Activated CD8-positive, alpha-beta T cell treated with anti-CD3 and anti-CD28 coated beads for 36 hours (primary cell): Measurements from ENCODE around the gene ALPK1. TPM values are rescaled to one million over a fixed set of nuclear protein-coding genes. Genes with fewer than 3 reads are reported as not detected.

Experiments
- ATAC-seq: fragments of 200-7000 bp; cut with Tn5 transposase; one replicate; pipeline ENCODE4 v1.10.0; 2021; ENCODE audit warnings: mild to moderate bottlenecking, moderate library complexity
- CTCF ChIA-PET: fragments of 350-600 bp; sonication (Branson Sonifier 250); formaldehyde crosslinking; loops from one replicate; lab custom pipeline; 2021; ENCODE audit warnings: antibody characterized with exemption; lab: Charles Lee
- POLR2A ChIA-PET: fragments of 350-600 bp; sonication (Branson Sonifier 250); formaldehyde crosslinking; loops from one replicate; lab custom pipeline; 2021; ENCODE audit warnings: antibody characterized with exemption; lab: Charles Lee
- DNase-seq: peaks from one replicate; pipeline ENCODE4 v3.0.0-alpha.2; 2020
- H3K27ac Mint-ChIP-seq: one replicate; pipeline ENCODE4 v1.8.0; 2021; ENCODE audit warnings: mild to moderate bottlenecking, mixed read lengths
- H3K27me3 Mint-ChIP-seq: one replicate; pipeline ENCODE4 v1.8.0; 2021; ENCODE audit warnings: mixed read lengths
- H3K36me3 Mint-ChIP-seq: one replicate; pipeline ENCODE4 v1.8.0; 2021; ENCODE audit warnings: low read depth, mixed read lengths
- H3K4me1 Mint-ChIP-seq: one replicate; pipeline ENCODE4 v1.8.0; 2021; ENCODE audit warnings: low read depth, mixed read lengths
- H3K4me3 Mint-ChIP-seq: one replicate; pipeline ENCODE4 v1.8.0; 2021; ENCODE audit warnings: mild to moderate bottlenecking, moderate library complexity, mixed read lengths
- H3K9me3 Mint-ChIP-seq: one replicate; pipeline ENCODE4 v1.8.0; 2021; ENCODE audit warnings: mixed read lengths
- CTCF ChIP-seq: fragments of 200-600 bp; IDR thresholded peaks from one replicate; pipeline ENCODE4 v1.8.0; 2022; ENCODE audit warnings: antibody characterized with exemption, mild to moderate bottlenecking
- intact Hi-C: fragments of 100-400 bp; cut with micrococcal nuclease; formaldehyde crosslinking; loops from one replicate; pipeline ENCODE4 v1.10.0; 2022
- total RNA-seq, 2 experiments: library from RNA; stranded (reverse); gene quantifications; one replicate each; pipeline ENCODE4 v1.2.3, GENCODE V29; 2021

The ALPK1 gene
- total RNA-seq, 2 experiments from 2014 or later = 13.4 to 13.7 TPM

DNA sequence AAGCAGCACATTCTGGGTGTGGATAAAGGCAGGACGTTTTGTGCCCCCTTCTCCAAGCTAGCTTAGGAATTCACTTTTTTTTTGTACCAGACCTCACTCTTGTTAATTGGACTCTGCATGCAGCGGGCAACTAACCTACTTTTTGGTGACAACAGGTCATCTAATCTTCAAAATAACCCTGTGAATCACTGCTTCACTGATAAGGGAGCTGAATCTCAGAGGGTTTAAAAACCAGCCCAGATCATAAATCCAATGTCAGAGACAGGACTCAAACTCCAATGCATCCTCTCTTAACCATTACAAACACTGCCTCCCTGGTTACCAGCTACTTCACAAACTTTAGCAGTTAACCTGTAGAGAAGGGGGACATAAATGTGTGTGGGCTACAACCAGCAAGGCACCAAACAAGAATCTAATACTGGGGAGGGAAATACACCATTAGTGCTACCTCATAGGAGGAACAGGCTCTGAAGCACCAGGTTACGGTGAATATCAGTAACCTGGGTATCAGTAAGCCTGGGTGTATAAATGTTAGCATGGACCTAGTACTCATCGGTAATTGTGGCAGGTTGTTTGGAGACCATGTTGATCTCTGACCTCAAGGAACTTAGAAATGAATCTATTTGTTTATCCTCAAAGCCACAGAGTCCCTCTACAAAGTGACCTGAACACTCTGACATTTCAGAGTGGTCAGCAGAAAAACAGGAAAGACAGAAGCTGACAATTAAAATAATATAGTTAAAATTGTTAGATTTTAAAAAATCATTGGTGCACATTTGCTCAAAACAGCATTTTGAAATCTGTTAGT lies 14.1 kb upstream of the ALPK1 start:
- ChIA-PET CTCF (interaction anchor here (1.2 to 1.9 kb wide), 2 partner anchors 16 to 38 kb away, joined by 4 to 5 read pairs; no protein-coding TSS in a partner anchor), POLR2A (interaction anchor here (2.9 to 4.6 kb wide), 2 partner anchors 8 to 12 kb away, joined by 9 to 28 read pairs; no protein-coding TSS in a partner anchor)
- no peak for ATAC-seq
- Mint-ChIP-seq H3K4me1 (peaks cover 70% of the 10 kb centered on the region), H3K4me3 (peak overlapping the region; percentile 94), H3K27me3 (no peaks in the 10 kb centered on the region), H3K27ac (peak overlapping the region; percentile 26), H3K9me3 (peaks cover 9% of the 10 kb centered on the region), H3K36me3 (peaks cover 44% of the 10 kb centered on the region)
- no peak for TF ChIP-seq CTCF
- intact Hi-C loops = no loop called here
- DNase-seq = no peak

- H3K9me3 Mint-ChIP-seq = peaks cover 9% of the 10 kb centered on the region
- peaks cover 72% of the 10 kb centered on the region for H3K4me1 Mint-ChIP-seq
- TF ChIP-seq CTCF = no peak
- H3K36me3 Mint-ChIP-seq = peaks cover 36% of the 10 kb centered on the region
- no peaks in the 10 kb centered on the region for H3K27me3 Mint-ChIP-seq
- CTCF ChIA-PET = interaction anchor here (1.1 to 1.9 kb wide), 3 partner anchors 15 to 37 kb away, joined by 3 to 5 read pairs (median 4); no protein-coding TSS in a partner anchor
- DNase-seq (peak; percentile 24), ATAC-seq (no peak)
- peak overlapping the region; percentile 94 for H3K4me3 Mint-ChIP-seq
- POLR2A ChIA-PET = interaction anchor here (2.9 to 4.6 kb wide), 2 partner anchors 9 to 13 kb away, joined by 9 to 28 read pairs; no protein-coding TSS in a partner anchor
- peak overlapping the region; percentile 96 for H3K27ac Mint-ChIP-seq
- intact Hi-C loops = no loop called here
These were observed 13.0 kb upstream of the ALPK1 start for GRCh38 chr4:112284166-112284565.

- peaks cover 40% of the 10 kb centered on the region for H3K36me3 Mint-ChIP-seq
- TF ChIP-seq CTCF = no peak
- intact Hi-C loops = loop anchor here (5.0 kb wide), 2 partner anchors 53 to 138 kb away; partner anchors contain the start of genes AP1AR and FAM241A
- H3K9me3 Mint-ChIP-seq = peaks cover 9% of the 10 kb centered on the region
- DNase-seq (peak; percentile 32), ATAC-seq (no peak)
- CTCF ChIA-PET = interaction anchor here (1.1 to 2.9 kb wide), 4 partner anchors 18 to 186 kb away, joined by 3 to 13 read pairs (median 4); no protein-coding TSS in a partner anchor
- H3K27me3 Mint-ChIP-seq = no peaks in the 10 kb centered on the region
- peak overlapping the region; percentile 96 for H3K27ac Mint-ChIP-seq
- H3K4me1 Mint-ChIP-seq = peaks cover 74% of the 10 kb centered on the region
- peak overlapping the region; percentile 94 for H3K4me3 Mint-ChIP-seq
- POLR2A ChIA-PET = interaction anchor here (1.1 to 4.6 kb wide), 10 partner anchors 10 to 236 kb away, joined by 3 to 28 read pairs (median 8); partner anchors contain the start of gene ALPK1
These were observed 12.3 kb upstream of the ALPK1 start for GRCh38 chr4:112284662-112285411.

DNA sequence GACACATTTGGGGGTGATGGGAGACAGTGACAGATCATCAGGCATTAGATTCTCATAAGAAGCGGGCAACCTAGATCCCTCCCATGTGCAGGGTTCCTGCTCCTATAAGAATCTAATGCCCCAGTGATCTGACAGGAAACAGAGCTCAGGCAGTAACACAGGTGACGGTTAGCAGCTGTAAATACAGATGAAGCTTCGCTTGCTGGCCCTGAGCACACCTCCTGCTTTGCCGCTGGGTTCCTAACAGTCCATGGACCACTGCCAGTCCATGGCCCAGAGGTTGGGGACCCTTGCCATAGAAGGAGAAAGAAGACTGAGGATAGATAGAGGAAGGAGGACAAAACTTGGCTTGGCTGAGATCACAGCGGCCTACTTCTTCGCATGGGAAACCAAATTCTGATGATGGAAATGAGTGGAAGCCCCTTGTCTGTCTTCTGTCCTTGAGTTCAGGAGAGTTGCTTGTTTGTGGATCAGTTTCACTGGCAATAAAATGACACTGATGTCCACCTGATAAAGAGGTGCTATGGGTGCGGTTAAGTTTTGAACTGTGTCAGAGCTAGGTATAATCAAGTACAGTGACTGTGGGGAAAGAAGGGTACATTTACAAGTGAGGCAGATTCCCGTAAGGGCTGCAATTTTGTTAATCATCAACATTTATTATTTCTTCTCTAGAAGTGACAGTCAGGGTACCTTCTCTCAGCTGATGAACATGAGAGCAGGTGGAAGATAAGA lies 9.7 kb upstream of the ALPK1 start:
- Mint-ChIP-seq H3K4me3 (peak overlapping the region; percentile 94), H3K9me3 (peaks cover 1% of the 10 kb centered on the region), H3K27me3 (no peaks in the 10 kb centered on the region), H3K27ac (peak overlapping the region; percentile 96), H3K4me1 (peaks cover 56% of the 10 kb centered on the region), H3K36me3 (peaks cover 28% of the 10 kb centered on the region)
- ATAC-seq (no peak), DNase-seq (peak; percentile 31)
- POLR2A ChIA-PET = interaction anchor here (0.6 to 4.6 kb wide), 9 partner anchors 9 to 365 kb away, joined by 3 to 28 read pairs (median 6); partner anchors contain the start of gene ALPK1
- intact Hi-C loops = loop anchor here (5.0 kb wide), 2 partner anchors 55 to 140 kb away; partner anchors contain the start of genes AP1AR and FAM241A
- CTCF ChIA-PET = interaction anchor here (1.0 to 3.0 kb wide), 5 partner anchors 33 to 189 kb away, joined by 3 to 13 read pairs (median 7); no protein-coding TSS in a partner anchor
- TF ChIP-seq CTCF = no peak
